ENCODE measurements around the gene SRPK2.
"Not testable (repeated sequence)": the region's sequence is repeated elsewhere in the genome, so short reads cannot be mapped to it uniquely, and the experiment has no call there.

The SRPK2 gene

GRCh38 chr7:105196473-105196872 lies 192.2 kb downstream of the SRPK2 start:
- no peak for DNase-seq

DNA sequence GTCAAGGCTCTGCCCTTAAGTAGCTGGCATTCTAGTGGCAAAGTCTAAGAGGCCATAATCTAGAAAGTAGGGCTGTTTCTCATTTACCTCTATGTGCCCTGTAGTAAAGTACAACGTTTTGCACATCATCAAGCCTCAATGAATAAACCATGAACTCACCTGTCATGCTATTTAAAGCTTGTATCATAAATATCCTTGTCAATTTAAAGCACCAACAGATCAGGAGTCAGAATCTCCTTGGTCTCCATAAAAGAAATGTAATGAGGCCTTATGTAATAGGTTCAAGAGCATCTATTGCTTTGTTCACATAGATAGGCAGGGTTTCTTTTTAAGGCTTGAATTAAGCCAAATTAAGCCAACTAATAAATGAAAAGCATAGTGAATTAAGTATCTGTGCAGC lies 192.8 kb downstream of the SRPK2 start:
- DNase-seq = no peak

DNA sequence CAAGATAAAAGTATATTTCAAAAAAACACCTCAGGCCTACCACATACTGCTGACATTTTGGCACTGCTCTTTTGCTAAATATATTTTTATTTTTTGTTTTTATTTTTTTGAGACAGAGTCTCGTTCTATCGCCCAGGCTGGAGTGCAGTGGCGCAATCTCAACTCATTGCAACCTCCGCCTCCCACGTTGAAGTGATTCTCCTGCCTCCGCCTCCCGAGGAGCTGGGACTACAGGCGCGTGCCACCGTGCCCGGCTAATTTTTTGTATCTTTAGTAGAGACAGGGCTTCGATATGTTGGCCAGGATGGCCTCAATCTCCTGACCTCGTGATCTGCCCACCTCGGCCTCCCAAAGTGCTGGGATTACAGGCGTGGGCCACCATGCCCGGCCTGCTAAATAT lies 193.8 kb downstream of the SRPK2 start:
- DNase-seq = not testable (repeated sequence)

DNA sequence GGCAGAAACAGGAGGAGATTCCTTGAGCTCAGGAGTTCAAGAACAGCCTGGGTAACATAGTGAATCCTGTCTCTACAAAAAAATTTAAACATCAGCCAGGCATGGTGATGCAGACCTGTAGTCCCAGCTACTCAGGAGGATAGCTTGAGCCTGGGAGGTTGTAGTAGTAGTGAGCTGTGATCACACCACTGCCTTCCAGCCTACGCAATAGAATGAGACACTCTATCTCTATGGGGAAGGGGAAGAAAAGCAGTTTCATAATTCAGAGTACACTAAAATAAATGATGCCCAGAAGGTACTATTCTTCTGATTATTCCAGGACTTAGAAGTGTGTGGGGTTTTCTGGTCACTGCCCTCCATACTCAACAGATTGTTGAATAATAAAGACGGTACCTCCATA lies 197.4 kb downstream of the SRPK2 start:
- DNase-seq = no peak

GRCh38 chr7:105189859-105190492 lies 198.7 kb downstream of the SRPK2 start:
- no peak for DNase-seq

GRCh38 chr7:105188201-105188600 lies 200.5 kb downstream of the SRPK2 start:
- DNase-seq = no peak

GRCh38 chr7:105187302-105188169 lies 201.2 kb downstream of the SRPK2 start:
- no peak for DNase-seq

- no peak for DNase-seq
These were observed 203.3 kb downstream of the SRPK2 start for GRCh38 chr7:105185290-105186010.

DNA sequence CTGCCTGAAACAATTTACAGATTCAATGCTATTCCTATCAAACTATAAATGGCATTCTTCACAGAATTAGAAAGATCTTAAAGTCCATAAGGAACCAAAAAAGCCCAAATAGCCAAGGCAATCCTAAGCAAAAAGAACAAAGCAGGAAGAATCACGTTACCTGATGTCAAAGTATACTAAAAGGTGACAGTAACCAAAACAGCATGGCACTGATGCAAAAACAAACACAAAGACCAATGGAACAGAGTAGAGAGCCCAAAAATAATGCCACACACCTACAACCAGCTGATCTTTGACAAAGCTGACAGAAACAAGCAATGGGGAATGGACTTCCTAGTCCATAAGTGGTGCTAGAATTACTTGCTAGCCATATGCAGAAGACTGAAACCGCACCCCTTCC lies 208.7 kb downstream of the SRPK2 start:
- no peak for DNase-seq

DNA sequence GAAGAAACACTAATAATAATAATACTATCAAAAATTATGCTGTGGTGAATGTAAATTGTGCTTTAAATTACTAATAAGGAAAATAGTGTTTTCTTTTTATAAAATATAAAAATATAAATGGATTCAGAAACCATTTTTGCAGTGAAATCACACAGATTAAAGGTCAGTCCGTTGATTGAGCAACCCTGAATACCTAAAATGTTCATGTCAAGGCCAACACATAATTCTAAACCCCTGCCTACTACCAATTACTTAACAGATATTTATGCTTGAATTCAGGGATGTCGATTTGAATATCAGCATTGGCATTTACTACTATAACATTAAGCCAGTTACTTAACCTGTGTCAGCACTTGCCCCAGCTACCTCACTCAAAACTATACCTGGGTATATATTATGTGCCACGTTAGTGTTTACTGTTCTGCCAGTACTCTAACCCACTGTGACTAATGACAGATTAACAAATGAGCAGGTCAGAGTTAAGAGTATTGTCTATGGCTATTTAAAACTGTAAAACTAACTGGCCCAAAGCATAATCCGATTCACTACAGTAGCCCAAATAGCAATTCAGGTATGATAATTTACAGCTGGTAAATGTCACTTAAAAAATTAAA lies 209.7 kb downstream of the SRPK2 start:
- DNase-seq = no peak

DNA sequence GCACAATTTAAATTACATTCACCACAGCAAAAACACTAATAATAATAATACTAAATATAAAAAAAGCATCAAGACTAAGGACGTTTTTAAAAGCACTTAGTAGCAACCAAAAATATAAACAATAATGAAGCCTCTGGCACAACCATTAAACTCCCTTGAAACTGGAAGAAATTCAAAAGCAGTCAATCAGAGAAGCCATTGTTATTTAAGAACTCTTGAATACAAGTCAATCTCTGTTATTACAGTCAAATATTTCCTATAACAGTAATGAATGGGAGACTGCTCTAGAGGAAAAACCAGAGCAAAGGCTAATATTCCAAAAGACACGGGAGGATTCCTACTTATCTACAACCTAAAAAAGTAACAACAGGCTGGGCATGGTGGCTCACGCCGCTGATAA lies 210.5 kb downstream of the SRPK2 start:
- DNase-seq = no peak

GRCh38 chr7:105177026-105177425 lies 211.7 kb downstream of the SRPK2 start:
- DNase-seq = no peak

- DNase-seq = no peak
These were observed 215.1 kb downstream of the SRPK2 start for GRCh38 chr7:105173586-105173985.

- DNase-seq = no peak
These were observed 224.0 kb downstream of the SRPK2 start for GRCh38 chr7:105164751-105165150.

DNA sequence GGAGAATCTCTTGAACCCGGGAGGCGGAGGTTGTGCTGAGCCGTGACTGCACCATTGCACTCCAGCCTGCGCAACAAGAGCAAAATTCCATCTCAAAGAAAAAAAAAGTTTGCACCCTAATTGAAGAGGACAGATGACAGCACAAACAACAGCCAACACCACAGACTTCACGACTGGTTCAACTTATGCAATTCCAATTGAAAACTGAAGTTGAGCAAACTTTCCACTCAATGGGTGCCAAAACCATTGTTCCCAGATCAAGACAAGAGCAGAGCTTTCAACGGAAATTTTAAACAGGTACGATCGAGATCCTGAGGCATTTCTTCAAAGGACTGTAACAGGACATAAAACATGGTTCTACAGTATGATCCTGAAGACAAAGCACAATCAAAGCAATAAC lies 225.0 kb downstream of the SRPK2 start:
- no peak for DNase-seq

DNA sequence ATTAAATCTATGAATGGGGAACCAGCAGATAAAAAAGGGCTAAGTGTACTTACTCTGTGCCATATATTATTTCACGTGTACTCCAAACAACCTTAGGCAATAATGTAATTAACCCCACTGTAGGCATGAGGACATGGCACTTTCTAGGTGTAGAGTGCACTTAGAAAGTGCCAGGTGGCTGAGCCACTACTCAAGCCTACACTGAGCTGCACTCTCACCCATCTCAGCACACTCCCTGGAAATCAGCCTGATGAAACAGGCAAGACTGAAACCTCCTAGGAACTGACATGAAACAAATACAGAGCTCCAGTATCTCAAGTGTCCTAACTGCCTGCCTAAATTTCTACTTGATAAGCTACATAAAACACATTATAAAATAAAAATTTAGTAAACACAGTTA lies 227.4 kb downstream of the SRPK2 start:
- DNase-seq = no peak

- no peak for DNase-seq
These were observed 231.4 kb downstream of the SRPK2 start for GRCh38 chr7:105157278-105157677.

- DNase-seq = no peak
These were observed 232.0 kb downstream of the SRPK2 start for GRCh38 chr7:105156731-105157130.

DNA sequence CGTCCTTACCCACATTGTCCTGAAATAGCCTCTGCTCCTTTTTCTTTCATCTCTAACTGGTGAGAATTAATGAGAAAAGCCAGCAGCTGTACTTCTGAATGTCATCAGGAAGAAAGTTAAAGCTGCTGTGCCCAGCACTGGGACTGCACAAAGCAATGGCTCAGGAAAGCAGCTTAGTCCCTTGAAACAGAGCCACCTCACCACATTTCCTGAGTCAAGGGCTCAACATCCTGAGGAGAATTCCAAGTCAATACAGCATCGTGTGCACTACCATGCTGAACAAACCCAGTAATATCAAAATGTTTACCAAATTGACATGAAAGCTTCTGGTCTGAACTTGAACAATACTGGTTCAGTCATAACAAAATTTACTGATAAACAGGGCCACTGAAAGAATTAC lies 234.6 kb downstream of the SRPK2 start:
- no peak for DNase-seq

DNA sequence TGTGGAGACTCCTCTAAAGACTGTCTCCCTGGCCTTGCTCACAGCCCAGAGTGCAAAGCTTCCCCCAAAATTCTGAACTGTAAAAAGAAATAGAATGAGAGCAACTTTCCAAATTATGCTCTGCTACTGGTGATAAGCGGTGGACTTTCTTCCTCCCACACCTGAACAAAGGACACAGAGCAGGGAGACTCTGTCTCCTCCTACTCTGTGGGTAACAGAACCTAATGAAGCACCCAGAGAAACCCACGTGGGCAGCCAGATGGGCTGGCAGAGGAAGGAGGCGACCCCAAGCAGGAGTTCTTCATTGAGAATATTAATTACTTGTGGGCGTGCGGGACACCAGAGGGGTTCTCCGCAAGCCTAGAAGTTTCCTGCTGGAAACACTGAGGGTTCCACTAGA lies 235.2 kb downstream of the SRPK2 start:
- DNase-seq = no peak

DNA sequence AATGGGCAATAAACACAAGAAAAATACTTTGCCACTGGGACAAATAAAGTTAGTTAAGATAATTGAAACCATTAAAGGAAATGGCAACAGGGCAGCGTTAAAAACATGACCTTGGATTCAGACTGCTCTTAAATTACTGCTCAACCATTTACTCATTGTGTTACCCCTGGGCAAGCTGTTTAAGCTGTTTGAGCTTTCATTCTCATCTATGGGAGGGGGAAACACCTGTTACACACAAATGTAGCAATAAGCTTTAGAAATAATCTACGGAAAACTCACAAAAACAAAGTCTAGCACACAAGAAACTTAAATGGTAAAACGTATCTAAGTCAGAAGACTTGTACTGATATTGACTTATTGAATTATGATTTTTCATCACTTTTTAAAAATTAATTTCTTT lies 237.6 kb downstream of the SRPK2 start:
- DNase-seq = no peak

GRCh38 chr7:105149827-105150226 lies 238.9 kb downstream of the SRPK2 start:
- DNase-seq = no peak
